ENCODE results near the gene GARIN5B. TPM values are rescaled to one million over a fixed set of nuclear protein-coding genes. Genes with fewer than 3 reads are reported as not detected.

GARIN5B gene
- total RNA-seq, 2 donors from 2014 or later: not detected

GRCh38 chr19:55352040-55352439 is 11.0 kb downstream of the GARIN5B start:
- Histone ChIP-seq H3K9ac (ENCODE audit: low read depth in 2 of 2, low read length in 2 of 2) (no peak overlapping the region), H3K4me3 (no peak overlapping the region), H3K27ac (no peak overlapping the region), H3K27me3 (peaks cover 18% of the 10 kb centered on the region), H3K4me1 (peaks cover 5% of the 10 kb centered on the region), H3K9me3 (no peaks in the 10 kb centered on the region), H3K36me3 (no peaks in the 10 kb centered on the region)
- TF ChIP-seq, protein P1, sequence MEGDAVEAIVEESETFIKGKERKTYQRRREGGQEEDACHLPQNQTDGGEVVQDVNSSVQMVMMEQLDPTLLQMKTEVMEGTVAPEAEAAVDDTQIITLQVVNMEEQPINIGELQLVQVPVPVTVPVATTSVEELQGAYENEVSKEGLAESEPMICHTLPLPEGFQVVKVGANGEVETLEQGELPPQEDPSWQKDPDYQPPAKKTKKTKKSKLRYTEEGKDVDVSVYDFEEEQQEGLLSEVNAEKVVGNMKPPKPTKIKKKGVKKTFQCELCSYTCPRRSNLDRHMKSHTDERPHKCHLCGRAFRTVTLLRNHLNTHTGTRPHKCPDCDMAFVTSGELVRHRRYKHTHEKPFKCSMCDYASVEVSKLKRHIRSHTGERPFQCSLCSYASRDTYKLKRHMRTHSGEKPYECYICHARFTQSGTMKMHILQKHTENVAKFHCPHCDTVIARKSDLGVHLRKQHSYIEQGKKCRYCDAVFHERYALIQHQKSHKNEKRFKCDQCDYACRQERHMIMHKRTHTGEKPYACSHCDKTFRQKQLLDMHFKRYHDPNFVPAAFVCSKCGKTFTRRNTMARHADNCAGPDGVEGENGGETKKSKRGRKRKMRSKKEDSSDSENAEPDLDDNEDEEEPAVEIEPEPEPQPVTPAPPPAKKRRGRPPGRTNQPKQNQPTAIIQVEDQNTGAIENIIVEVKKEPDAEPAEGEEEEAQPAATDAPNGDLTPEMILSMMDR (IDR thresholded peaks at IDR 0.05): no peak
- DNase-seq: no peak
- intact Hi-C loops (cut with DNase I): no loop called here

- peaks cover 18% of the 10 kb centered on the region for H3K27me3 ChIP-seq
- intact Hi-C loops (cut with DNase I): no loop called here
- H3K4me1 ChIP-seq: peaks cover 5% of the 10 kb centered on the region
Observed at GRCh38 chr19:55350620-55351315, 12.3 kb downstream of the GARIN5B start.

GRCh38 chr19:55348317-55349034 is 14.6 kb downstream of the GARIN5B start:
- DNase-seq: no peak
- no peak overlapping the region for H3K27ac ChIP-seq
- H3K4me3 ChIP-seq: no peak overlapping the region
- H3K4me1 ChIP-seq: no peaks in the 10 kb centered on the region
- no peaks in the 10 kb centered on the region for H3K36me3 ChIP-seq
- H3K27me3 ChIP-seq: peaks cover 9% of the 10 kb centered on the region
- intact Hi-C loops (cut with DNase I): no loop called here
- H3K9ac ChIP-seq (ENCODE audit: low read depth in 2 of 2, low read length in 2 of 2): no peak overlapping the region
- TF ChIP-seq, protein P1 (IDR thresholded peaks at IDR 0.05): no peak
- H3K9me3 ChIP-seq: no peaks in the 10 kb centered on the region

More at GRCh38 chr19:55350620-55351315, 12.3 kb downstream of the GARIN5B start:
- peak; percentile 36 for DNase-seq
- Histone ChIP-seq H3K4me3 (no peak overlapping the region), H3K27ac (no peak overlapping the region), H3K36me3 (no peaks in the 10 kb centered on the region), H3K9ac (ENCODE audit: low read depth in 2 of 2, low read length in 2 of 2) (peak overlapping the region in 1 of 2 donors; percentile 53), H3K9me3 (no peaks in the 10 kb centered on the region)
- TF ChIP-seq, protein P1 (IDR thresholded peaks at IDR 0.05): no peak

GRCh38 chr19:55347442-55348009 is 15.5 kb downstream of the GARIN5B start:
- Histone ChIP-seq H3K27me3 (peaks cover 7% of the 10 kb centered on the region), H3K4me1 (no peaks in the 10 kb centered on the region), H3K4me3 (no peak overlapping the region), H3K9ac (ENCODE audit: low read depth in 2 of 2, low read length in 2 of 2) (no peak overlapping the region), H3K9me3 (no peaks in the 10 kb centered on the region), H3K27ac (no peak overlapping the region), H3K36me3 (no peaks in the 10 kb centered on the region)
- TF ChIP-seq, protein P1 (IDR thresholded peaks at IDR 0.05): no peak
- no peak for DNase-seq
- intact Hi-C loops (cut with DNase I): no loop called here

DNA sequence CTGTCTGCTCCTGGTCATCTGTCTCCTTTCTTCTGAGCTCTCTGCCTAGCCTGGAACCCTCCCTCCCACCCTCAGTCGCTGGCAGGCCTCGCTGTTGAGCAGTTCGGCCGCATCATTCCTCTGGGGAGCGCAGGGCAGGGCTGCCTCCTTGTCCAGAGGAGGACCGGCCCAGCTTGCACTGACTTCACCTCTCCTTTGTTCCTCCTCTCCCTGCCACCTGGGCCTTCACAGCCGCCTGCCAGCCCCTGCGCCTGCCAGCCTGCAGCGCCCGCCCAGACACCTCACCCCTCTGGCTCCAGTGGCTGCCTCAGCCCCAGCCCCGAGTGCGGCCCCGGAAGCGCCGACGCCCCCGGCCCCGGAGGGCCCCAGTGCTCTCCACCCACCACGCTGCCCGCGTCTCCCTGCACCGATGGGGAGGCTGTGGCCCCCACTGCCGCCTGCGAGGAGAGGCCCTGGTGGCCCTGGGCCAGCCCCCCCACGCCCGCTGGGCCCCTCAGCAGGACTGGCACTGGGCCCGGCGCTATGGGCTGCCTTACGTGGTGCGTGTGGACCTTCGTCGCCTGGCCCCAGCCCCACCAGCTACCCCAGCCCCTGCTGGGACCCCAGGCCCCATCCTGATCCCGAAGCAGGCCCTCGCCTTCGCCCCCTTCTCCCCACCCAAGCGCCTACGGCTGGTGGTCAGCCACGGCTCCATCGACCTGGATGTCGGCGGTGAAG is 16.2 kb downstream of the GARIN5B start:
- H3K4me1 ChIP-seq: no peaks in the 10 kb centered on the region
- no peak for DNase-seq
- H3K9me3 ChIP-seq: no peaks in the 10 kb centered on the region
- TF ChIP-seq, protein P1 (IDR thresholded peaks at IDR 0.05): no peak
- intact Hi-C loops (cut with DNase I): no loop called here
- no peak overlapping the region for H3K27ac ChIP-seq
- peaks cover 3% of the 10 kb centered on the region for H3K27me3 ChIP-seq
- H3K9ac ChIP-seq (ENCODE audit: low read depth in 2 of 2, low read length in 2 of 2): no peak overlapping the region
- peaks cover 4% of the 10 kb centered on the region for H3K36me3 ChIP-seq
- no peak overlapping the region for H3K4me3 ChIP-seq

All from colonic mucosa (tissue), 4 donors.